SH-SY5Y (cell line): ENCODE data around the gene KRTAP22-2.

Source experiments
- GATA2 ChIP-seq: IDR thresholded peaks from 2 replicates; pipeline ENCODE4 v1.6.1; 2011; ENCODE audit warnings: mild to moderate bottlenecking, low read depth, low read length
- GATA3 ChIP-seq: IDR thresholded peaks from 2 replicates; pipeline ENCODE4 v1.6.1; 2011; ENCODE audit warnings: low read depth, mild to moderate bottlenecking, low read length, moderate library complexity

DNA sequence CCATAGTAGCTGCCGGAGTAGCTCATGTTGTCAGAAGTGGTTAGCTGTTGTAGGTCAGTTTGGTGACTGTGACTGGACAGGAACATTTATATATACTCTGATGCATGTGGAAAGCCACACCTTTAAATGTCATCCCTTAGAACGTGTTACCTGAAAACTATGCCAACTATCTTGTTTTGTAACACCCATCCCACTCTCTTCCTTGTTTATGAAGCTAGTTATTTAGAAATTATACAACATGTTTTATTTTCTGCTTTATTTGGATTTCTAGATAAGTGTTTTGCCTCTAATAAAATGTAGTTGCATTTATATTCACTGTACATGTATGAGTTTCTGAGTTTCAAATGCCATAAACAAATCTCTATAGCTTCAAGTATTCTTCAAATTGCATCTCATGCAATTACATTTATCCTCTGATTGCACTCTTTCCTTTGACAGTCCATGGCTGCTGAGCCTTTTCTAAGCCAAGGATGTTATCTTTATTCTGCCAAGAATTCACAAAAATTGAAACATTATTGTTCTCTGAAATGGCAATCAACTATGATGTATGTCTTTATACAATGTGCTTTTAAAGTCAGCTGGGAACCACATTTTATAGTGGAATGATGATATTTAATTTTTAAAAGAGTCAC is 28.8 kb downstream of the KRTAP22-2 start, which contains the start of gene KRTAP19-7:
- TF ChIP-seq GATA2 (no peak), GATA3 (no peak)
